ENCODE results near the gene CUBN. TPM values are rescaled to one million over a fixed set of nuclear protein-coding genes. Genes with fewer than 3 reads are reported as not detected.
A peak's percentile ranks its signal among the peaks of the same experiment; 100 is the strongest.

CUBN gene
- total RNA-seq, 1 experiment from 2014 or later = 0.80 TPM

- no peak for TF ChIP-seq EZH2 (IDR thresholded peaks at IDR 0.05; ENCODE audit: low read length, unreplicated experiment)
- no peak for TF ChIP-seq CTCF (conservative IDR thresholded peaks at IDR 0.05; ENCODE audit: low read depth, low read length)
- no peak for TF ChIP-seq EZH2phosphoT487 (IDR thresholded peaks at IDR 0.05; ENCODE audit: borderline replicate concordance, low read length)
- H3K79me2 ChIP-seq (ENCODE audit: low read length) = no peaks in the 10 kb centered on the region
- no peaks in the 10 kb centered on the region for H3K27me3 ChIP-seq (ENCODE audit: low read length)
- ATAC-seq (no peak), DNase-seq (no peak)
- POLR2A ChIA-PET (ENCODE audit: unreplicated experiment) = interaction anchor here (0.5 kb wide), 1 partner anchor 229 kb away, joined by 3 read pairs; no protein-coding TSS in a partner anchor
- no peak overlapping the region for H3K9ac ChIP-seq (ENCODE audit: low read length)
- no TSS peak for BruUV-seq (replicated peaks)
- H3F3A ChIP-seq (ENCODE audit: low read length, unreplicated experiment) = no peaks in the 10 kb centered on the region
- no peak overlapping the region for H3K4me2 ChIP-seq (ENCODE audit: low read length)
- H3K4me1 ChIP-seq (ENCODE audit: insufficient read depth, low read length) = peaks cover 19% of the 10 kb centered on the region
- no peaks in the 10 kb centered on the region for H3K9me2 ChIP-seq (replicated peaks; ENCODE audit: low read length)
- H3K4me3 ChIP-seq (ENCODE audit: low read length) = no peak overlapping the region
- H4K20me1 ChIP-seq (ENCODE audit: low read length) = no peaks in the 10 kb centered on the region
- H3K27ac ChIP-seq (ENCODE audit: low read length) = no peak overlapping the region
- H3K9me3 ChIP-seq (ENCODE audit: low read length) = no peaks in the 10 kb centered on the region
- intact Hi-C loops (cut with micrococcal nuclease) = no loop called here
- CTCF ChIA-PET = no interaction called here
- no peaks in the 10 kb centered on the region for H3K36me3 ChIP-seq (ENCODE audit: low read depth, low read length)
- H2AFZ ChIP-seq (ENCODE audit: low read length) = no peak overlapping the region
Observed at GRCh38 chr10:16999665-17000451, 129.8 kb downstream of the CUBN start.

- H3K9ac ChIP-seq (ENCODE audit: low read length) = peak overlapping the region; percentile 65
- H3K4me3 ChIP-seq (ENCODE audit: low read length) = peak overlapping the region; percentile 42
- DNase-seq (peak; percentile 43), ATAC-seq (peak; percentile 75)
- H3K36me3 ChIP-seq (ENCODE audit: low read depth, low read length) = no peaks in the 10 kb centered on the region
- intact Hi-C loops (cut with micrococcal nuclease) = loop anchor here (2.0 kb wide), 3 partner anchors 26 to 66 kb away; no protein-coding TSS in a partner anchor
- no peaks in the 10 kb centered on the region for H3K27me3 ChIP-seq (ENCODE audit: low read length)
- CTCF ChIA-PET = no interaction called here
- H3K27ac ChIP-seq (ENCODE audit: low read length) = peak overlapping the region; percentile 95
- H3K9me3 ChIP-seq (ENCODE audit: low read length) = no peaks in the 10 kb centered on the region
- H3F3A ChIP-seq (ENCODE audit: low read length, unreplicated experiment) = no peaks in the 10 kb centered on the region
- peaks cover 19% of the 10 kb centered on the region for H3K4me1 ChIP-seq (ENCODE audit: insufficient read depth, low read length)
- no peaks in the 10 kb centered on the region for H3K9me2 ChIP-seq (replicated peaks; ENCODE audit: low read length)
- TSS peak; percentile 91 for BruUV-seq (replicated peaks)
- POLR2A ChIA-PET (ENCODE audit: unreplicated experiment) = interaction anchor here (0.5 kb wide), 1 partner anchor 31 kb away, joined by 3 read pairs; no protein-coding TSS in a partner anchor
- TF ChIP-seq CTCF (conservative IDR thresholded peaks at IDR 0.05; ENCODE audit: low read depth, low read length) = no peak
- H4K20me1 ChIP-seq (ENCODE audit: low read length) = no peaks in the 10 kb centered on the region
- peak overlapping the region; percentile 76 for H3K4me2 ChIP-seq (ENCODE audit: low read length)
- no peaks in the 10 kb centered on the region for H3K79me2 ChIP-seq (ENCODE audit: low read length)
- H2AFZ ChIP-seq (ENCODE audit: low read length) = peak overlapping the region; percentile 43; the same call in 1 of the 2 replicates
Observed at GRCh38 chr10:16996530-16996964, 133.1 kb downstream of the CUBN start.
